Measurements from ENCODE around the gene ARL6IP4. TPM values are rescaled to one million over a fixed set of nuclear protein-coding genes. Genes with fewer than 3 reads are reported as not detected.
"Not testable (repeated sequence)": the region's sequence is repeated elsewhere in the genome, so short reads cannot be mapped to it uniquely, and the experiment has no call there.

Gene ARL6IP4
- total RNA-seq, 1 donor = 110 TPM

- no peak for DNase-seq (ENCODE audit: low read depth)
- TF ChIP-seq CTCF (IDR thresholded peaks at IDR 0.05; ENCODE audit: insufficient read depth, low read length) = no peak
- no peak overlapping the region for H3K4me3 ChIP-seq (ENCODE audit: low read depth, low read length)
Observed at GRCh38 chr12:123011701-123012100, 31.2 kb downstream of the ARL6IP4 start.

GRCh38 chr12:123013185-123014095 lies 33.0 kb downstream of the ARL6IP4 start:
- DNase-seq (ENCODE audit: low read depth) = no peak
- no peak for TF ChIP-seq CTCF (IDR thresholded peaks at IDR 0.05; ENCODE audit: insufficient read depth, low read length)
- no peak overlapping the region for H3K4me3 ChIP-seq (ENCODE audit: low read depth, low read length)

- not testable (repeated sequence) for H3K4me3 ChIP-seq (ENCODE audit: low read depth, low read length); DNase-seq (ENCODE audit: low read depth)
Observed at GRCh38 chr12:123014473-123014872, 34.0 kb downstream of the ARL6IP4 start.

- no peak overlapping the region for H3K4me3 ChIP-seq (ENCODE audit: low read depth, low read length)
- DNase-seq (ENCODE audit: low read depth) = no peak
- TF ChIP-seq CTCF (IDR thresholded peaks at IDR 0.05; ENCODE audit: insufficient read depth, low read length) = no peak
Observed at GRCh38 chr12:123017753-123018152, 37.3 kb downstream of the ARL6IP4 start.

- no peak for DNase-seq (ENCODE audit: low read depth)
- TF ChIP-seq CTCF (IDR thresholded peaks at IDR 0.05; ENCODE audit: insufficient read depth, low read length) = no peak
- H3K4me3 ChIP-seq (ENCODE audit: low read depth, low read length) = no peak overlapping the region
Observed at GRCh38 chr12:123019841-123020138, 39.3 kb downstream of the ARL6IP4 start.

GRCh38 chr12:123021688-123022604 lies 41.5 kb downstream of the ARL6IP4 start:
- no peak for TF ChIP-seq CTCF (IDR thresholded peaks at IDR 0.05; ENCODE audit: insufficient read depth, low read length)
- no peak for DNase-seq (ENCODE audit: low read depth)
- H3K4me3 ChIP-seq (ENCODE audit: low read depth, low read length) = no peak overlapping the region

GRCh38 chr12:123022846-123023245 lies 42.4 kb downstream of the ARL6IP4 start:
- no peak overlapping the region for H3K4me3 ChIP-seq (ENCODE audit: low read depth, low read length)
- TF ChIP-seq CTCF (IDR thresholded peaks at IDR 0.05; ENCODE audit: insufficient read depth, low read length) = no peak
- DNase-seq (ENCODE audit: low read depth) = no peak
